Stimulated activated CD8-positive, alpha-beta memory T cell treated with anti-CD3 and anti-CD28 coated beads, Interleukin-7, amount 100 ng/mL, for 4 hours (primary cell): Measurements from ENCODE around the gene ANXA11.
"Not testable (repeated sequence)": the region's sequence is repeated elsewhere in the genome, so short reads cannot be mapped to it uniquely, and the experiment has no call there.

Source experiments
- DNase-seq, 2 donors: peaks; one replicate each; pipeline ENCODE4 v3.0.0-alpha.2; 2020; ENCODE audit warnings: low read depth in 2 of 2

Gene ANXA11

GRCh38 chr10:80145406-80146308 lies 59.7 kb downstream of the ANXA11 start:
- not testable (repeated sequence) for DNase-seq

GRCh38 chr10:80144696-80145131 lies 60.6 kb downstream of the ANXA11 start:
- DNase-seq, result no peak

GRCh38 chr10:80144067-80144695 lies 61.2 kb downstream of the ANXA11 start:
- peak in 1 of 2 donors; percentile 3 for DNase-seq

DNA sequence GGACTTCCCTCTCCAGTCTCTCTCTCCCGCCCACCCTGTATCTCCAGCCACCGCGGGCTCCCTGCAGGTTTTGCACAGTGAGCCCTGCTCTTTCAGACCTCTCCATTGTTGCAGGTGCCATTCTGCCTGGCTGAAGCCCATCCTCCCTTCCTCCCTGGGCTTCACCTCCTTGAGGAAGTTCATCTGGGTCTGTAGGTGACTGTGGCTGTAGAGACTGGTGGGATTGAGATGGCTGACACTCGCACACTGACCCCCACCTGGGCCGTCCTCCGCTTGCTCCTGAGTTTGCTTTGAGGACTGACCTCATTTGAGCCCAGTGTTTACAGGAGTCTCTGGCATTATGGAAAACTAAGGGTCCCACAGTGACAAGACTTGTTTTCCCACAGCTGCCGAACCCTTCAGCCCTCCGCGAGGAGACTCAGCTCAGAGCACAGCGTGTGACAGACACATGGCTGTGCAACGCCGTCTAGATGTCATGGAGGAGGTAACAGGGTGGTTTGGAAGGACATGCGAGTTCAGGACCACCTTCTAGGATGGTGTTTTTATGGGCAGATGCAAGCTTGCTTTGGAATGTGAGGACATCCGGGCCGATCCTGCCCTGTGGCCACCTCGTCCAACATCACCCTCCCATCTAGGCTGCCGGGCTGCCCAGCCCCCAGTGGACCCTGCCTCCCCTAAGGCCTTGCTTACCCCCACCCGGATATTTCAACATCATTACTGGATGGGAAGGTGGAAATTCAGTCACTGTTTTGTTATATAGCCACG lies 63.5 kb downstream of the ANXA11 start:
- no peak for DNase-seq

GRCh38 chr10:80140251-80140650 lies 65.1 kb downstream of the ANXA11 start:
- DNase-seq, result no peak

DNA sequence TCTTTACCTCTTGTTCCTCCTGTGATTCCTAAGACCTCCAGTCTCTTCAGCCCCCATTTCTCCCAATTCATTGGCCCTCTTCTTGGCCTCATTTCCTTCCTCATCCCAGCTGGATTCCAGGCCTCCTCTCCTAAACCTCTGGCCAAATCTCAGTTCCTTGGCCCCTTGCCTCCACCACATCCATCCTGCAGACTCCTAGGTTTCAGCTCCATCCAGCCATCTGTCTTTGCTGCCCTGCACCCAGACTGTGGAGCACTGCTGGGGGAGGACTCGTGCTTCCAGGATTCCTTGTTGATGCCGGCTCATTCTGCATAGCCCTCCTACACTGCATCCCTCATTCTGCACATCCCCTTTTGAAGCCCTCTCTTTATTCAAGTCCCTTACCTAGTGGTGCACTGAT lies 66.1 kb downstream of the ANXA11 start:
- no peak for DNase-seq

- DNase-seq, result no peak
Observed at GRCh38 chr10:80137920-80138319, 67.4 kb downstream of the ANXA11 start.

GRCh38 chr10:80137031-80137862 lies 68.1 kb downstream of the ANXA11 start:
- DNase-seq, result no peak

GRCh38 chr10:80136134-80136571 lies 69.2 kb downstream of the ANXA11 start:
- no peak for DNase-seq

- not testable (repeated sequence) for DNase-seq
Observed at GRCh38 chr10:80133687-80134086, 71.7 kb downstream of the ANXA11 start.

DNA sequence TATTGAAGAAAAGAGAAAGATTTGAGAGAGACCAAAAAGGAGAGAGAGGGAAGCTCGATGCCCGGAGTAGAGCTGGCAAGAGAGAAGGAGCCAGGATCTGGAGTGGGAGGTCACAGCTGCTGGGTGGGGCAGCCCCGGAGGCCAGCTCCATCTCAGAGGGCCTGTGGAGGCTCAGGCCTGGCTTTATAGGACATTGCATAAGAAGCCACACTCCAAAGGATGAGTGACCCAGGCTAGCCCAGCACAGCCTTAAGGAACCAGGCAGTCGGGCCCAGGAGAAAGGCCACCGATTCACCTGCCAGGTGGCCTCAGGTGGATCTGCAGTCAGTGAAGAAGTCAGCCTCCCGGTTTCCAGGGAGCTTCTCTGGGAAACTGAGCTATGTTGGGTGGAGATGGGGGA lies 72.1 kb downstream of the ANXA11 start:
- DNase-seq, result no peak

- no peak for DNase-seq
Observed at GRCh38 chr10:80132299-80133139, 72.8 kb downstream of the ANXA11 start, which contains the start of gene PLAC9. TSS of gene PLAC9 (plus strand) at chr10:80132730. CDS start at chr10:80132763, 33 bp downstream.

DNA sequence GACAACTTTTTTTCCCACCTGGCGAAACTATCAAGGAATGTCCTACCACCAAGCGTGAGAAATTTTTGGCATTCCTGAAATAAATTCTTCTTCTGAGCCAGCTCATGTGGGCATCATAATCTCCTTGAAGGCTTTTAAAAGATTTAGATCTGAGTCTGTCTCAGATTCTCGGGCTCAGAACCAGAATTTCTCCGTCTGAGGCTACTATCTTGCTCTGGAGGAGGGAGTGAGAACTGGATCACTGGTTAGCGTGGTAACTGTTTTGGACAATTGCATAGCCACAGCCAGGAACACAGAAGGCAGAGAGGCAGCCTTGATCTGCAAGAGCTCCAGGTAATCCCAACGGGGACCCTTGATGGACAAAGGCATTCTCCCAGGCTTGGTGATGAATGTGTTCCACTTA lies 73.8 kb downstream of the ANXA11 start:
- DNase-seq, result no peak

GRCh38 chr10:80126876-80127275 lies 78.5 kb downstream of the ANXA11 start:
- no peak for DNase-seq

DNA sequence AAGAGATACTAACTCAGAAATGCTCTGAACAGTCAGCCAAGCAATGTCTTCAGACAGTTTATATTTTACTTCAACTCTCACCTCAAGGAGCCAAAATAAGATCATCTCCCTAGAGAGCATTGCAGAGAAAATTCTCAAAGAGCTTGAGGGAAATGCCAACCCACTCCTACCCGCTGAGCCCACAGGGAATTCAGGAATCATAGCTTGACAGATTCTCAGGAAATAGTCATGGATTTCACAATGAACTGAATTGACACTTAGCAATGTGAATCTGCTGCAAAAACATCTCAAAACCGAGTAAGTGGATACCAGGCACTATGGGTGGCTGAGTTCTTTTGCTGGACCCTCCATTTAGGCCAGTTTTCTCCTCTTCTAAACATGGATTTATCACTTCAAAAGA lies 82.6 kb downstream of the ANXA11 start:
- DNase-seq, result no peak

GRCh38 chr10:80122110-80122710 lies 83.1 kb downstream of the ANXA11 start:
- no peak for DNase-seq

DNA sequence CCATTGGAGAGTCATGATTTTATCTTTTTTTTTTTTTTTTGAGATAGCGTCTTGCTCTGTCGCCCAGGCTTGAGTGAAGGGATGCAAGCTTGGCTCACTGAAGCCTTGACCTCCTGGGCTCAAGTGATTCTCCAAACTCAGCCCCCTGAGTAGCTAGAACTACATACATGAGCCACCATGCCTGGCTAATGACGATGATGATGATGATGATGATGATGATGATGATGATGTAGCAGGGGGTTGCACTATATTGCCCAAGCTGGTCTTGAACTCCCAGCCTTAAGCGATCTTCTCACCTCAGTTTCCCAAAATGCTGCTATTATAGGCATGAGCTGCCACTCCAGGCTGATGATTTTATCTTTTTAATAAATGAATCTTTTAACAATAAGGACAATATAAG lies 86.7 kb downstream of the ANXA11 start:
- DNase-seq, result no peak

DNA sequence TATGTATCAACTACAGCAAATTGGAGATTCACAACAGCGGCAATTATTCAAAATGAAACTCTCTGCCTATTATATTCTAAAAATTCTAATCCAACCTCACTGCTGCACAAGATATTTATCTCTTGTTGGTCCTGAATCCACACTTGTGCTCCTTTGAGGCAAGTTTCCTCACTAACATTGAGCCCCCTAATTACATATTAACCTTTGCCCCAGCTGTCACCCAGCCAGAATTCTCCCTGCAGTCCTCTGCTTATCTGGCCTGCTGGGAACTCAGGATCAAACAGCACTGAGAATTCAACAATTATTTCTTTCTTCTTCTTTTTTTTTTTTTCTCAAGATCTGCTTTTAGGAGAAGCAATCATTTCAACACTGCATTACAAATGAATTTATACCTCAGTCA lies 94.4 kb downstream of the ANXA11 start:
- DNase-seq, result no peak

- no peak for DNase-seq
Observed at GRCh38 chr10:80108576-80109239, 96.6 kb downstream of the ANXA11 start.
